ENCODE results near the gene POU2F2. TPM values are rescaled to one million over a fixed set of nuclear protein-coding genes. Genes with fewer than 3 reads are reported as not detected.

The POU2F2 gene
- polyA plus RNA-seq, 1 of the 3 experiments (the other 2 are of a cell fraction): 0.49 TPM

DNA sequence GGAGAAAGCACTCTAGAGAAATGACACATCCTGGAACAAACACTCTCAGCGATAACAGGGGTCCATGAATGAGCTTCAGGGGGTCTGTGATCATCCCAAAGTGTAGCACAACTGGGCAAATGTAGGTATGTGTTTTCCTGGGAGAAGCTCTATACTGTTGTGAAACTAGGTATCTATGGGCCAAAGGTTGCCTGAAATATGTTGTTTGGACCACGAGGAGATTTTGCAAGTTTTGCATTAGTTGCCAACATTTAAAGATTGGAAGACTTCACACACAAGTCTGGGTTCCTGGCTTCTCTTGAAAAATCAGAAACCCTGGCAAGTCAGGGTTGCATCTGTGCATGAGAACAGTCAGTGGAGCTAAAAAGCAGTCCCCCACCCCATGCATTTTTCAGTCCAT is 26.7 kb upstream of the POU2F2 start:
- POLR2A ChIA-PET: no interaction called here
- no peaks in the 10 kb centered on the region for H3K79me2 ChIP-seq (ENCODE audit: insufficient read depth)
- no peak overlapping the region for H2AFZ ChIP-seq (ENCODE audit: low read depth)
- TF ChIP-seq MXI1 (IDR thresholded peaks at IDR 0.05; ENCODE audit: low read depth, low read length): no peak
- CTCF ChIA-PET: interaction anchor here (1.0 to 2.8 kb wide), 6 partner anchors 8 to 50 kb away, joined by 3 to 14 read pairs (median 4); partner anchors contain the start of gene POU2F2
- H4K20me1 ChIP-seq (ENCODE audit: insufficient read depth): no peaks in the 10 kb centered on the region
- no peaks in the 10 kb centered on the region for H3K9me2 ChIP-seq
- H3K27ac ChIP-seq (ENCODE audit: low read depth in 2 of 2, low read length in 1 of 2): no peak overlapping the region
- H3K9me3 ChIP-seq: no peaks in the 10 kb centered on the region
- no peak overlapping the region for H3K9ac ChIP-seq
- H3K27me3 ChIP-seq (ENCODE audit: insufficient read depth): peaks cover 55% of the 10 kb centered on the region
- H3F3A ChIP-seq (replicated peaks; ENCODE audit: insufficient read depth): no peaks in the 10 kb centered on the region
- H3K4me3 ChIP-seq (ENCODE audit: low read depth in 2 of 2, low read length in 1 of 2): no peak overlapping the region
- H3K4me1 ChIP-seq (ENCODE audit: control insufficient read depth in 1 of 2, insufficient read depth in 2 of 2, low read depth in 1 of 2, low read length in 1 of 2): peaks cover 0 to 10% of the 10 kb centered on the region in 2 experiments; a peak in 1 of 4 replicates
- H3K4me2 ChIP-seq: no peak overlapping the region
- H3K36me3 ChIP-seq (replicated peaks in 1 of 2; ENCODE audit: control insufficient read depth in 1 of 2, insufficient read depth in 2 of 2, low read length in 1 of 2): no peaks in the 10 kb centered on the region
- 22% methylated on average over 2 of the region's 2 CpGs for WGBS (ENCODE audit: low lambda C conversion rate)
- no peak for DNase-seq

DNA sequence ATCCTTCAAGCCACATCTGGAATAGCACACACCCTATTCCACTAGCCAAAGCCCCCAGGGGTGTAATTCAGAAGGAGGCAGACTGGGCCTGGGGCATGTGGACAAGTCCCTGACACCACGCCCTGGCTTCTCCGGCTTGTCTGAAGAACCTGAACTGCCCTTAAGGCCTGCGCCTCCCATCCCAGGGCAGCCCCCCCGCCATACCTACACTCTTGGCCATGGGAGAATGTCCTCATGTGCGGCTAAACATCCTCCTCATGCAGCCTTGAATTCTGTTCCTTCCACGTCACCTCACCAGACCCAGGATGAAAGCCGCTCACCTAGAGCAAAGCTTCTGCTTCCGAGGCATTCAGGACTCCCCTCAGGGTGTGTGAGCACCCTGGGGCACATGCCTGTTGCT is 24.3 kb upstream of the POU2F2 start:
- WGBS (ENCODE audit: low lambda C conversion rate): 73% methylated on average over 7 of the region's 8 CpGs
- no peak for DNase-seq
- H3K9me2 ChIP-seq: no peaks in the 10 kb centered on the region
- H3F3A ChIP-seq (replicated peaks; ENCODE audit: insufficient read depth): no peaks in the 10 kb centered on the region
- H3K4me1 ChIP-seq (ENCODE audit: control insufficient read depth in 1 of 2, insufficient read depth in 2 of 2, low read depth in 1 of 2, low read length in 1 of 2): peaks cover 0 to 14% of the 10 kb centered on the region in 2 experiments; a peak in 1 of 4 replicates
- H3K36me3 ChIP-seq (replicated peaks in 1 of 2; ENCODE audit: control insufficient read depth in 1 of 2, insufficient read depth in 2 of 2, low read length in 1 of 2): no peaks in the 10 kb centered on the region
- no peaks in the 10 kb centered on the region for H4K20me1 ChIP-seq (ENCODE audit: insufficient read depth)
- H3K27ac ChIP-seq (ENCODE audit: low read depth in 2 of 2, low read length in 1 of 2): no peak overlapping the region
- no peak overlapping the region for H3K9ac ChIP-seq
- TF ChIP-seq EZH2phosphoT487 (IDR thresholded peaks at IDR 0.05; ENCODE audit: borderline replicate concordance, low read depth): no peak
- no peak for TF ChIP-seq GABPA (IDR thresholded peaks at IDR 0.05; ENCODE audit: low read depth)
- TF ChIP-seq SIN3A (IDR thresholded peaks at IDR 0.05; ENCODE audit: borderline replicate concordance, low read depth, low read length): no peak
- TF ChIP-seq ELF1 (IDR thresholded peaks at IDR 0.05): no peak
- no peak for TF ChIP-seq RXRA (IDR thresholded peaks at IDR 0.05; ENCODE audit: borderline replicate concordance, low read depth)
- no peak for TF ChIP-seq TAF1 (IDR thresholded peaks at IDR 0.05; ENCODE audit: borderline replicate concordance, low read depth, low read length)
- TF ChIP-seq TEAD4 (IDR thresholded peaks at IDR 0.05; ENCODE audit: borderline replicate concordance, insufficient read depth): no peak
- H3K9me3 ChIP-seq: no peaks in the 10 kb centered on the region
- peaks cover 55% of the 10 kb centered on the region for H3K27me3 ChIP-seq (ENCODE audit: insufficient read depth)
- H2AFZ ChIP-seq (ENCODE audit: low read depth): no peak overlapping the region
- ChIA-PET CTCF (interaction anchor here (1.1 to 2.8 kb wide), 2 partner anchors 24 to 49 kb away, joined by 4 to 10 read pairs; no protein-coding TSS in a partner anchor), POLR2A (no interaction called here)
- H3K4me2 ChIP-seq: no peak overlapping the region
- H3K79me2 ChIP-seq (ENCODE audit: insufficient read depth): no peaks in the 10 kb centered on the region
- H3K4me3 ChIP-seq (ENCODE audit: low read depth in 2 of 2, low read length in 1 of 2): no peak overlapping the region

DNA sequence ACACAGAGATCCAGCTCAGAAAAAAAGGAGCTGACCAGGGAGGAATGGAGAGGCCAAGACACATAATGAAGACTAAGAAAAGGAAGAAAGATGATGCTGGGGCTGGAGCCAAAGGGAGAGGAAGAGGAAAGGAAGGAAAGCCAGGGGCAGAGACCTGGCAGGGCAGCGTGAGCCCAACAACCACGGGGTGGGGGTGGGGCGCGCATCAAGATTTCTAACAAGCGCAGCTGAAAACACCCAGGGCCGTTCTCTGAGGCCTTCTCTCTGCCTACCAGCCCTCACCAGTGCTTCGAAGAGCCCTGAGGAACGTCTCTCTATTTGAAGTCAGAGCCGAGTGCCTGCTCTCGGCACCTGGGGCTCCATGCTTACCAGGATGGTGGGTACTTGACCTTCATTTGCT is 23.6 kb upstream of the POU2F2 start:
- peaks cover 0 to 14% of the 10 kb centered on the region in 2 experiments; a peak in 1 of 4 replicates for H3K4me1 ChIP-seq (ENCODE audit: control insufficient read depth in 1 of 2, insufficient read depth in 2 of 2, low read depth in 1 of 2, low read length in 1 of 2)
- ChIA-PET POLR2A (no interaction called here), CTCF (interaction anchor here (1.1 to 2.8 kb wide), 3 partner anchors 21 to 48 kb away, joined by 3 to 10 read pairs (median 4); no protein-coding TSS in a partner anchor)
- H3K36me3 ChIP-seq (replicated peaks in 1 of 2; ENCODE audit: control insufficient read depth in 1 of 2, insufficient read depth in 2 of 2, low read length in 1 of 2): no peaks in the 10 kb centered on the region
- 63% methylated on average over 9 of the region's 10 CpGs for WGBS (ENCODE audit: low lambda C conversion rate)
- no peaks in the 10 kb centered on the region for H3K9me2 ChIP-seq
- H3K4me2 ChIP-seq: no peak overlapping the region
- no peaks in the 10 kb centered on the region for H3K9me3 ChIP-seq
- H3K4me3 ChIP-seq (ENCODE audit: low read depth in 2 of 2, low read length in 1 of 2): no peak overlapping the region
- H3K27ac ChIP-seq (ENCODE audit: low read depth in 2 of 2, low read length in 1 of 2): no peak overlapping the region
- TF ChIP-seq, protein P1, sequence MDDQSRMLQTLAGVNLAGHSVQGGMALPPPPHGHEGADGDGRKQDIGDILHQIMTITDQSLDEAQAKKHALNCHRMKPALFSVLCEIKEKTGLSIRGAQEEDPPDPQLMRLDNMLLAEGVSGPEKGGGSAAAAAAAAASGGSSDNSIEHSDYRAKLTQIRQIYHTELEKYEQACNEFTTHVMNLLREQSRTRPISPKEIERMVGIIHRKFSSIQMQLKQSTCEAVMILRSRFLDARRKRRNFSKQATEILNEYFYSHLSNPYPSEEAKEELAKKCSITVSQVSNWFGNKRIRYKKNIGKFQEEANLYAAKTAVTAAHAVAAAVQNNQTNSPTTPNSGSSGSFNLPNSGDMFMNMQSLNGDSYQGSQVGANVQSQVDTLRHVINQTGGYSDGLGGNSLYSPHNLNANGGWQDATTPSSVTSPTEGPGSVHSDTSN (IDR thresholded peaks at IDR 0.05): no peak
- TF ChIP-seq TAF1 (IDR thresholded peaks at IDR 0.05; ENCODE audit: borderline replicate concordance, low read depth, low read length) (no peak), GABPA (IDR thresholded peaks at IDR 0.05; ENCODE audit: low read depth) (no peak), JUND (IDR thresholded peaks at IDR 0.05) (no peak), ELF1 (IDR thresholded peaks at IDR 0.05) (no peak), MXI1 (IDR thresholded peaks at IDR 0.05; ENCODE audit: low read depth, low read length) (no peak)
- TF ChIP-seq, protein P2, sequence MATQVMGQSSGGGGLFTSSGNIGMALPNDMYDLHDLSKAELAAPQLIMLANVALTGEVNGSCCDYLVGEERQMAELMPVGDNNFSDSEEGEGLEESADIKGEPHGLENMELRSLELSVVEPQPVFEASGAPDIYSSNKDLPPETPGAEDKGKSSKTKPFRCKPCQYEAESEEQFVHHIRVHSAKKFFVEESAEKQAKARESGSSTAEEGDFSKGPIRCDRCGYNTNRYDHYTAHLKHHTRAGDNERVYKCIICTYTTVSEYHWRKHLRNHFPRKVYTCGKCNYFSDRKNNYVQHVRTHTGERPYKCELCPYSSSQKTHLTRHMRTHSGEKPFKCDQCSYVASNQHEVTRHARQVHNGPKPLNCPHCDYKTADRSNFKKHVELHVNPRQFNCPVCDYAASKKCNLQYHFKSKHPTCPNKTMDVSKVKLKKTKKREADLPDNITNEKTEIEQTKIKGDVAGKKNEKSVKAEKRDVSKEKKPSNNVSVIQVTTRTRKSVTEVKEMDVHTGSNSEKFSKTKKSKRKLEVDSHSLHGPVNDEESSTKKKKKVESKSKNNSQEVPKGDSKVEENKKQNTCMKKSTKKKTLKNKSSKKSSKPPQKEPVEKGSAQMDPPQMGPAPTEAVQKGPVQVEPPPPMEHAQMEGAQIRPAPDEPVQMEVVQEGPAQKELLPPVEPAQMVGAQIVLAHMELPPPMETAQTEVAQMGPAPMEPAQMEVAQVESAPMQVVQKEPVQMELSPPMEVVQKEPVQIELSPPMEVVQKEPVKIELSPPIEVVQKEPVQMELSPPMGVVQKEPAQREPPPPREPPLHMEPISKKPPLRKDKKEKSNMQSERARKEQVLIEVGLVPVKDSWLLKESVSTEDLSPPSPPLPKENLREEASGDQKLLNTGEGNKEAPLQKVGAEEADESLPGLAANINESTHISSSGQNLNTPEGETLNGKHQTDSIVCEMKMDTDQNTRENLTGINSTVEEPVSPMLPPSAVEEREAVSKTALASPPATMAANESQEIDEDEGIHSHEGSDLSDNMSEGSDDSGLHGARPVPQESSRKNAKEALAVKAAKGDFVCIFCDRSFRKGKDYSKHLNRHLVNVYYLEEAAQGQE (IDR thresholded peaks at IDR 0.05; ENCODE audit: low read depth, low read length): no peak
- TF ChIP-seq, protein P3, sequence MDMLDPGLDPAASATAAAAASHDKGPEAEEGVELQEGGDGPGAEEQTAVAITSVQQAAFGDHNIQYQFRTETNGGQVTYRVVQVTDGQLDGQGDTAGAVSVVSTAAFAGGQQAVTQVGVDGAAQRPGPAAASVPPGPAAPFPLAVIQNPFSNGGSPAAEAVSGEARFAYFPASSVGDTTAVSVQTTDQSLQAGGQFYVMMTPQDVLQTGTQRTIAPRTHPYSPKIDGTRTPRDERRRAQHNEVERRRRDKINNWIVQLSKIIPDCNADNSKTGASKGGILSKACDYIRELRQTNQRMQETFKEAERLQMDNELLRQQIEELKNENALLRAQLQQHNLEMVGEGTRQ (IDR thresholded peaks at IDR 0.05; ENCODE audit: borderline replicate concordance, low read depth, low read length): no peak
- H3F3A ChIP-seq (replicated peaks; ENCODE audit: insufficient read depth): no peaks in the 10 kb centered on the region
- no peak overlapping the region for H2AFZ ChIP-seq (ENCODE audit: low read depth)
- DNase-seq: no peak
- no peaks in the 10 kb centered on the region for H4K20me1 ChIP-seq (ENCODE audit: insufficient read depth)
- H3K79me2 ChIP-seq (ENCODE audit: insufficient read depth): no peaks in the 10 kb centered on the region
- peaks cover 48% of the 10 kb centered on the region for H3K27me3 ChIP-seq (ENCODE audit: insufficient read depth)
- no peak overlapping the region for H3K9ac ChIP-seq

Measured in SK-N-SH (cell line).